Subcutaneous adipose tissue (tissue), 4 donors: ENCODE measurements around the gene PSMF1. TPM values are rescaled to one million over a fixed set of nuclear protein-coding genes. Genes with fewer than 3 reads are reported as not detected.

ENCODE experiments used
- total RNA-seq, 4 donors: library from RNA; depleted of rRNA; stranded (reverse); fragments of >200 nt; gene quantifications; one replicate each; pipeline ENCODE4 v1.1.0, GENCODE V29; 2016
- TF ChIP-seq, protein P1 (sequence below): fragments of 450-650 bp; IDR thresholded peaks from one replicate; pipeline ENCODE4 v1.5.1; 2016; ENCODE audit warnings: low read depth, mild to moderate bottlenecking, control low read depth, antibody characterized with exemption, moderate library complexity

PSMF1 gene
- total RNA-seq, 4 donors from 2014 or later, result 48.0 to 102 (median 57.8) TPM

DNA sequence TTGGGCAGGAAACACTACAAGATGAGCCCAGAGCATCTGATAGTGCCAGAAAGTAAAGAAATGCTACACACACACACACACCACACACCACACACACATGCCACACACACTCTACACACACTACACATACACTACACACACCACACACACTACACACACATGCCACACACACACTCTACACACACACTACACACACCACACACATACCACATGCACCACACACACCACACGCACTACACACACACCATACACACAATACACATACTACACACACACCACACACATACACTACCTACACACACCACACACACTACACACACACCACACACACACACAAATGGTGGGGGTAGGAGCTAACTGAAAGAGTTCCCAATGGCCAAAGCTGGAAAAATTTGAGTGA, 69.9 kb downstream of the PSMF1 start:
- TF ChIP-seq, protein P1, sequence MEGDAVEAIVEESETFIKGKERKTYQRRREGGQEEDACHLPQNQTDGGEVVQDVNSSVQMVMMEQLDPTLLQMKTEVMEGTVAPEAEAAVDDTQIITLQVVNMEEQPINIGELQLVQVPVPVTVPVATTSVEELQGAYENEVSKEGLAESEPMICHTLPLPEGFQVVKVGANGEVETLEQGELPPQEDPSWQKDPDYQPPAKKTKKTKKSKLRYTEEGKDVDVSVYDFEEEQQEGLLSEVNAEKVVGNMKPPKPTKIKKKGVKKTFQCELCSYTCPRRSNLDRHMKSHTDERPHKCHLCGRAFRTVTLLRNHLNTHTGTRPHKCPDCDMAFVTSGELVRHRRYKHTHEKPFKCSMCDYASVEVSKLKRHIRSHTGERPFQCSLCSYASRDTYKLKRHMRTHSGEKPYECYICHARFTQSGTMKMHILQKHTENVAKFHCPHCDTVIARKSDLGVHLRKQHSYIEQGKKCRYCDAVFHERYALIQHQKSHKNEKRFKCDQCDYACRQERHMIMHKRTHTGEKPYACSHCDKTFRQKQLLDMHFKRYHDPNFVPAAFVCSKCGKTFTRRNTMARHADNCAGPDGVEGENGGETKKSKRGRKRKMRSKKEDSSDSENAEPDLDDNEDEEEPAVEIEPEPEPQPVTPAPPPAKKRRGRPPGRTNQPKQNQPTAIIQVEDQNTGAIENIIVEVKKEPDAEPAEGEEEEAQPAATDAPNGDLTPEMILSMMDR, result no peak

GRCh38 chr20:1189827-1190226, 71.4 kb downstream of the PSMF1 start:
- TF ChIP-seq, protein P1, result no peak

GRCh38 chr20:1190847-1191246, 72.4 kb downstream of the PSMF1 start:
- TF ChIP-seq, protein P1, result no peak

DNA sequence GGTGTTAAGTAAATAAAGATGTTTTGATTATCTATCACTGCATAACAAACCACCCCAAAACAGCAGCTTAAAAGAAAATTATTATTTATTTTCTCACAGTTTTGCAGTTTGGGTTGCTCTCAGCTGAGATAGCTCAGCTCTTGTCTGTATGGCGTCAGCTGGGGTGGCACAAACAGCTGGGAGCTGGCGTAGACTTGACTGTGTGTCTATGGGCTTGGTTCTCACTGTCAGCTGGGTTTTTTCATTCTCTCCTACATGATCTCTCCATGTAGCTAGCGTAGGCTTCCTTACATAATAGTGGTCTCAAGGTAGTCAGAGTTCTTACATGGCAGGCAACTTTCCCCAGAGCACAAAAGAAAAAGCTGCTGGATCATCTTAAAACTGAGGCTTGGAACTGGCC, 72.9 kb downstream of the PSMF1 start:
- TF ChIP-seq, protein P1, result no peak

GRCh38 chr20:1195226-1195625, 76.8 kb downstream of the PSMF1 start:
- TF ChIP-seq, protein P1, result no peak

DNA sequence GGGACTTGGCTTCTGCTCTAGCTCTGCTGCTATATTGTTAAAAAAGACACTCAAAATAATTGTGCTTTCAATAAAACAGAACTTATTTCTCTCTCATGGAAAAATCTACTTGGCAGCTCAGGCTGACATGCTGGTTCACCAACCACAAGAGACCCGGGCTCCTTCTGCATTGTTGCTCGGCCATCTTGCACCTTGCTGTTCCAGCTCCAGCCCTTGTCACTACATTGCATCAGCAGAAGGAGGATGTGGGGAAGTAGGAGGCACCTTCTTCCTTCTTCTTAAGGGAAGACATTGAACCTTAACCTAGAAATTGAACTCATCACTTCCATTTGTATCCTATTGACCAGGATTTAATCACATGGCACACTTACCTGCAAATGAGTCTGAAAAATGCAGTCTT, 78.2 kb downstream of the PSMF1 start:
- TF ChIP-seq, protein P1, result no peak

DNA sequence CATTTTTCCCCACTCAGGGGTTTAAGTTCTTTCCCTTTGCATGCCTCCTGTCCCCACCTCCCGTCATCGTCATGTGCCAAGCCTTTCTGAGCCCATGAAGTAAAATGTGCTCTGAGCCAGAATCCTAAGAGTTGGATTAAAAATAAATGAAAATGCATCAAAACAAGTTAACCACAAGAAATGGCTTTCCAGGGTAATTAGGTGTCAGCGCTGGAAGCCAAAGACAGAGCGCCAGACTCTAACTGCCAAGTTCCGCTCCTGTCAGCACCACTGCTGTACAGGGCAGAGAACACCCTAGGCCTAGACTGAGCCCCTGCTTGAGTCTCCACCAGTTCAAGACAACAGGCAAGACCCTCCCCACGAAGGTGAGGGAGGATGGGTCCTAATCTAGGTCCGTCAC, 79.4 kb downstream of the PSMF1 start:
- TF ChIP-seq, protein P1, result no peak
